Cardiac fibroblast (primary cell): ENCODE results near the gene FMC1.

ENCODE experiments used
- DNase-seq, 2 donors: peaks; one replicate each; pipeline versions ENCODE4 v3.0.0 to v3.0.0-alpha.2; 2010; ENCODE audit warnings: low read depth in 2 of 2
- H3K4me3 ChIP-seq, 2 donors: replicated peaks in 1 of 2; 1 replicate in 1 of 2; 2 replicates in 1 of 2; pipeline ENCODE4 v1.5.1; 2011; ENCODE audit warnings: low read depth in 2 of 2, low read length in 2 of 2, mild to moderate bottlenecking in 2 of 2, moderate library complexity in 1 of 2
- TF ChIP-seq, protein P1 (sequence below): IDR thresholded peaks from one replicate; pipeline ENCODE4 v1.5.1; 2011; ENCODE audit warnings: low read depth, mild to moderate bottlenecking, low read length, inconsistent platforms

FMC1 gene

GRCh38 chr7:139362981-139363380, 21.8 kb downstream of the FMC1 start:
- TF ChIP-seq, protein P1, sequence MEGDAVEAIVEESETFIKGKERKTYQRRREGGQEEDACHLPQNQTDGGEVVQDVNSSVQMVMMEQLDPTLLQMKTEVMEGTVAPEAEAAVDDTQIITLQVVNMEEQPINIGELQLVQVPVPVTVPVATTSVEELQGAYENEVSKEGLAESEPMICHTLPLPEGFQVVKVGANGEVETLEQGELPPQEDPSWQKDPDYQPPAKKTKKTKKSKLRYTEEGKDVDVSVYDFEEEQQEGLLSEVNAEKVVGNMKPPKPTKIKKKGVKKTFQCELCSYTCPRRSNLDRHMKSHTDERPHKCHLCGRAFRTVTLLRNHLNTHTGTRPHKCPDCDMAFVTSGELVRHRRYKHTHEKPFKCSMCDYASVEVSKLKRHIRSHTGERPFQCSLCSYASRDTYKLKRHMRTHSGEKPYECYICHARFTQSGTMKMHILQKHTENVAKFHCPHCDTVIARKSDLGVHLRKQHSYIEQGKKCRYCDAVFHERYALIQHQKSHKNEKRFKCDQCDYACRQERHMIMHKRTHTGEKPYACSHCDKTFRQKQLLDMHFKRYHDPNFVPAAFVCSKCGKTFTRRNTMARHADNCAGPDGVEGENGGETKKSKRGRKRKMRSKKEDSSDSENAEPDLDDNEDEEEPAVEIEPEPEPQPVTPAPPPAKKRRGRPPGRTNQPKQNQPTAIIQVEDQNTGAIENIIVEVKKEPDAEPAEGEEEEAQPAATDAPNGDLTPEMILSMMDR, result no peak
- no peak for DNase-seq
- no peak overlapping the region for H3K4me3 ChIP-seq

GRCh38 chr7:139365336-139365735, 24.2 kb downstream of the FMC1 start:
- H3K4me3 ChIP-seq, result no peak overlapping the region
- TF ChIP-seq, protein P1, result no peak
- DNase-seq, result no peak

DNA sequence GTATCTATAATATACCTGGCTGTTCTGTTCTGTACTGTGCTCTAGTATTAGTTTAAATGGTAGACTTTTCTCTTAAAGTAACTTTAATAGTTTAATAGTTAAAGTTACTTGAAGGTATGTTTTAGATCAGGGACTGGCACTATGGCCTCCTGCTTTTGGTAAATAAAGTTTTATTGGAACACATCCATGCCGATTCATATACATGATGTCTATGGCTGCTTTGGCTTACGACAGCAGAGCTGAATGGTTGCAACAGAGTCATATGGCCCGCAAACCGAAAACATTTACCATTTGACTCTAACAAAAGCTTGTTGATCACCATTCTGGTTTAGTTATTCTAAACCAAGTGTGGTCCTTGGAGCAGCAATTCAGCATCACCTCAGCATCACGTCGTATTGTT, 25.3 kb downstream of the FMC1 start:
- no peak for DNase-seq
- H3K4me3 ChIP-seq, result no peak overlapping the region
- TF ChIP-seq, protein P1, result no peak

- H3K4me3 ChIP-seq, result no peak overlapping the region
- TF ChIP-seq, protein P1, result no peak
- DNase-seq, result no peak
Measured at GRCh38 chr7:139367438-139368155, 26.5 kb downstream of the FMC1 start.

DNA sequence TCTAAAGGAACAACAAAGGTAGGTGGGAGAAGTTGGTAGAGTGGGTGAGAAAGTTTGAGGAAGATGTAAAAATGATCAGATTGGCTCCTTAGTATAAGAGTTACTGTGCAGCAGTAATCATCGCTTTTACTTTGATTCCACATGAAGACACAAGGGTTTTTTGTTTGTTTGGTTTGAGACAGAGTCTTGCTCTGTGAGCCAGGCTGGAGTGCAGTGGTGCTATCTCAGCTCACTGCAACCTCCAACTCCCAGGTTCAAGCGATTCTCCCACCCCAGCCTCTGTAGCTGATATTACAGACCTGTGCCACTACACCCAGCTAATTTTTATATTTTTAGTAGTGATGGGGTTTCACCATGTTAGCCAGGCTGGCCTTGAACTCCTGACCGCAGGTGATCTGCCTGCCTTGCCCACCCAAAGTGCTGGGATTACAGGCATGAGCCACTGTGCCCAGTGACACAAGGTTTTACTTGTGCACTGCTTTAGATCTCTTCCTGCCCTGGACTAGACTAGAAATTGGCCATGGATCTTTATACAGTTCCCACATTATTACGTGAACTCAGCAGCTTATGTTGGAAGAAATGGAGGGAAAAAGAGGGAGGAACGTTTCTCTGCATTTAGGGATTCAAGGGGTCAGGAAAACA, 29.3 kb downstream of the FMC1 start:
- TF ChIP-seq, protein P1, result no peak
- H3K4me3 ChIP-seq, result no peak overlapping the region
- no peak for DNase-seq

DNA sequence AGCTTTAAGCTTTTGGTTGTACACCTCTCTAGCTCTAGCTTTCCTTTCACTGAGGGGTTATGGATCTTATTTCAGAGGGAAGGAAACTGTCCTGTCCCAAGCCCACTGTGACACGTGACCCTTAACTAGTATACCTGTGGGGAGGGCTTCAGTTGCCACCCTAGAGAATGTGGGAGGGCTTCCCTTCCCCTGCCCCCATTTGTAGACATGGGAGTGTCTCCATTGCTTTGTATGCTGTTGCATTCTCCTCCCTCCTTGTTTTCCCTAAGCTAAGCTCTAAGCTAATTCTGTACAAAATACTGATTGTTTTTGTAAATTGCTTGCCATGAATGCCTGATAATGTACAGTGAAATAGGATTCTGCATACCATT, 29.8 kb downstream of the FMC1 start:
- TF ChIP-seq, protein P1, result no peak
- no peak overlapping the region for H3K4me3 ChIP-seq
- no peak for DNase-seq
